Keratinocyte (primary cell): Measurements from ENCODE around the gene SLC38A7. TPM values are rescaled to one million over a fixed set of nuclear protein-coding genes. Genes with fewer than 3 reads are reported as not detected.

Source experiments
- DNase-seq: peaks from one replicate; pipeline ENCODE4 v3.0.0-alpha.2; 2011; ENCODE audit warnings: low read depth, missing footprints, low spot score
- FAIRE-seq: peaks from 2 replicates; lab custom pipeline; 2011; peaks lifted over from hg19 to GRCh38; lab: Jason Lieb, UNC
- H2AFZ ChIP-seq: 2 replicates; pipeline ENCODE4 v1.6.0; 2012; ENCODE audit warnings: low read length, control low read depth, inconsistent platforms; ENCODE audit not compliant: control insufficient read depth
- H3K27ac ChIP-seq: 2 replicates; pipeline ENCODE4 v1.5.1; 2011; ENCODE audit warnings: low read length; ENCODE audit not compliant: control insufficient read depth, insufficient read depth
- H3K27me3 ChIP-seq: 3 replicates; pipeline ENCODE4 v1.6.0; 2011; ENCODE audit warnings: low read length; ENCODE audit not compliant: control insufficient read depth, insufficient read depth; ENCODE audit errors: extremely low read depth
- H3K36me3 ChIP-seq, 2 experiments: 2 replicates in 1 of 2; 3 replicates in 1 of 2; pipeline ENCODE4 v1.5.1; 2011; ENCODE audit warnings: low read length in 2 of 2, mild to moderate bottlenecking in 1 of 2; ENCODE audit not compliant: control insufficient read depth in 2 of 2, insufficient read depth in 2 of 2; ENCODE audit errors: extremely low read depth in 1 of 2
- H3K4me1 ChIP-seq: 3 replicates; pipeline ENCODE4 v1.5.1; 2011; ENCODE audit warnings: low read length; ENCODE audit not compliant: control insufficient read depth, insufficient read depth; ENCODE audit errors: extremely low read depth
- H3K4me2 ChIP-seq: 3 replicates; pipeline ENCODE4 v1.6.0; 2011; ENCODE audit warnings: low read depth, low read length; ENCODE audit not compliant: control insufficient read depth, insufficient read depth; ENCODE audit errors: extremely low read depth
- H3K4me3 ChIP-seq, 3 experiments: fragments of 200-600 bp in 1 of 3; sonication (generic) in 1 of 3; 2 replicates in 2 of 3; 3 replicates in 1 of 3; pipeline ENCODE4 v1.5.1; 2011 to 2016; ENCODE audit warnings: low read length in 3 of 3, mild to moderate bottlenecking in 3 of 3, control low read depth in 2 of 3, inconsistent platforms in 1 of 3, low read depth in 1 of 3, mixed read lengths in 1 of 3, mixed run types in 1 of 3, moderate library complexity in 1 of 3; ENCODE audit not compliant: control insufficient read depth in 2 of 3, insufficient read depth in 2 of 3; ENCODE audit errors: extremely low read depth in 1 of 3
- H3K79me2 ChIP-seq: 2 replicates; pipeline ENCODE4 v1.6.0; 2012; ENCODE audit warnings: low read length; ENCODE audit not compliant: control insufficient read depth, insufficient read depth
- H3K9ac ChIP-seq: 3 replicates; pipeline ENCODE4 v1.6.0; 2011; ENCODE audit warnings: low read length; ENCODE audit not compliant: control insufficient read depth, insufficient read depth; ENCODE audit errors: extremely low read depth
- H3K9me1 ChIP-seq: 3 replicates; pipeline ENCODE4 v1.6.0; 2011; ENCODE audit warnings: low read length; ENCODE audit not compliant: control insufficient read depth, insufficient read depth; ENCODE audit errors: extremely low read depth
- H3K9me3 ChIP-seq: 2 replicates; pipeline ENCODE4 v1.5.1; 2012; ENCODE audit warnings: low read depth, low read length; ENCODE audit not compliant: control insufficient read depth
- H4K20me1 ChIP-seq: 3 replicates; pipeline ENCODE4 v1.6.0; 2011; ENCODE audit warnings: low read length; ENCODE audit not compliant: control insufficient read depth, insufficient read depth; ENCODE audit errors: extremely low read depth
- EZH2 ChIP-seq: IDR thresholded peaks from one replicate; pipeline ENCODE4 v1.6.1; 2012; ENCODE audit warnings: inconsistent platforms, mild to moderate bottlenecking, low read length, moderate library complexity
- dilution Hi-C: fragments of 300-500 bp; cut with MboI; formaldehyde crosslinking; loops from one replicate; pipeline ENCODE4 v1.7.0; 2020; ENCODE audit warnings: low sequenced_read_pairs; ENCODE audit not compliant: extremely low pct_ligation_motif_present
- polyA plus RNA-seq, 5 experiments: library from polyadenylated mRNA; depleted of rRNA in 3 of 5; stranded (reverse) in 3 of 5; stranded (forward) in 1 of 5; unstranded in 1 of 5; fragments of >200 nt; gene quantifications; 1 replicate in 1 of 5; 2 replicates in 3 of 5; 3 replicates in 1 of 5; pipeline versions ENCODE4 v1.2.1 to v1.2.3, GENCODE V29; 2011 to 2012; ENCODE audit warnings: missing spikeins in 2 of 5, low read depth in 1 of 5, low replicate concordance in 1 of 5
- TF ChIP-seq, protein P1 (sequence below), 3 experiments: IDR thresholded peaks in 1 of 3; conservative IDR thresholded peaks in 1 of 3; optimal IDR thresholded peaks in 1 of 3; 2 replicates in 2 of 3; 3 replicates in 1 of 3; pipeline versions ENCODE3 to v1.5.1; 2011; ENCODE audit warnings: low read length in 3 of 3, mild to moderate bottlenecking in 3 of 3, moderate library complexity in 2 of 3, control low read depth in 1 of 3, inconsistent platforms in 1 of 3; ENCODE audit not compliant: insufficient read depth in 2 of 3; ENCODE audit errors: extremely low read depth in 1 of 3

Gene SLC38A7
- polyA plus RNA-seq, 1 donor (not counting 4 experiments of a cell fraction or from before 2014, with no cell fraction given), result 11.2 TPM

GRCh38 chr16:58670946-58671583 lies 13.5 kb downstream of the SLC38A7 start:
- DNase-seq (no peak), FAIRE-seq (no peak)
- TF ChIP-seq EZH2, result no peak
- TF ChIP-seq, protein P1, sequence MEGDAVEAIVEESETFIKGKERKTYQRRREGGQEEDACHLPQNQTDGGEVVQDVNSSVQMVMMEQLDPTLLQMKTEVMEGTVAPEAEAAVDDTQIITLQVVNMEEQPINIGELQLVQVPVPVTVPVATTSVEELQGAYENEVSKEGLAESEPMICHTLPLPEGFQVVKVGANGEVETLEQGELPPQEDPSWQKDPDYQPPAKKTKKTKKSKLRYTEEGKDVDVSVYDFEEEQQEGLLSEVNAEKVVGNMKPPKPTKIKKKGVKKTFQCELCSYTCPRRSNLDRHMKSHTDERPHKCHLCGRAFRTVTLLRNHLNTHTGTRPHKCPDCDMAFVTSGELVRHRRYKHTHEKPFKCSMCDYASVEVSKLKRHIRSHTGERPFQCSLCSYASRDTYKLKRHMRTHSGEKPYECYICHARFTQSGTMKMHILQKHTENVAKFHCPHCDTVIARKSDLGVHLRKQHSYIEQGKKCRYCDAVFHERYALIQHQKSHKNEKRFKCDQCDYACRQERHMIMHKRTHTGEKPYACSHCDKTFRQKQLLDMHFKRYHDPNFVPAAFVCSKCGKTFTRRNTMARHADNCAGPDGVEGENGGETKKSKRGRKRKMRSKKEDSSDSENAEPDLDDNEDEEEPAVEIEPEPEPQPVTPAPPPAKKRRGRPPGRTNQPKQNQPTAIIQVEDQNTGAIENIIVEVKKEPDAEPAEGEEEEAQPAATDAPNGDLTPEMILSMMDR (optimal IDR thresholded peaks at IDR 0.05 in 1 of 3, IDR thresholded peaks at IDR 0.05 in 1 of 3, conservative IDR thresholded peaks at IDR 0.05 in 1 of 3; ENCODE audit: extremely low read depth in 1 of 3, insufficient read depth in 2 of 3, low read length in 3 of 3), result no peak
- no peaks in the 10 kb centered on the region for H3K9me3 ChIP-seq
- H3K4me2 ChIP-seq, result no peak overlapping the region
- H3K9me1 ChIP-seq, result no peaks in the 10 kb centered on the region
- no peaks in the 10 kb centered on the region for H4K20me1 ChIP-seq
- H3K36me3 ChIP-seq, result peaks cover 3 to 35% of the 10 kb centered on the region in 2 experiments
- H3K27me3 ChIP-seq, result no peaks in the 10 kb centered on the region
- H3K4me3 ChIP-seq, result no peak overlapping the region
- no peak overlapping the region for H2AFZ ChIP-seq
- dilution Hi-C loops, result no loop called here
- no peak overlapping the region for H3K27ac ChIP-seq
- no peaks in the 10 kb centered on the region for H3K4me1 ChIP-seq
- no peaks in the 10 kb centered on the region for H3K79me2 ChIP-seq
- no peak overlapping the region for H3K9ac ChIP-seq

GRCh38 chr16:58670177-58670576 lies 14.4 kb downstream of the SLC38A7 start:
- Histone ChIP-seq H3K36me3 (peaks cover 0 to 32% of the 10 kb centered on the region in 2 experiments), H3K9me3 (no peaks in the 10 kb centered on the region), H3K9ac (no peak overlapping the region), H3K9me1 (no peaks in the 10 kb centered on the region), H3K4me1 (no peaks in the 10 kb centered on the region), H3K27me3 (no peaks in the 10 kb centered on the region), H3K4me3 (no peak overlapping the region), H3K4me2 (no peak overlapping the region), H3K79me2 (no peaks in the 10 kb centered on the region), H4K20me1 (no peaks in the 10 kb centered on the region), H2AFZ (no peak overlapping the region), H3K27ac (no peak overlapping the region)
- dilution Hi-C loops, result no loop called here
- FAIRE-seq (no peak), DNase-seq (no peak)
- TF ChIP-seq EZH2, result no peak
- TF ChIP-seq, protein P1 (optimal IDR thresholded peaks at IDR 0.05 in 1 of 3, IDR thresholded peaks at IDR 0.05 in 1 of 3, conservative IDR thresholded peaks at IDR 0.05 in 1 of 3; ENCODE audit: extremely low read depth in 1 of 3, insufficient read depth in 2 of 3, low read length in 3 of 3), result no peak
